OCI-LY7 (cell line): ENCODE data around the gene STAC. TPM values are rescaled to one million over a fixed set of nuclear protein-coding genes. Genes with fewer than 3 reads are reported as not detected.

Experiments
- BruUV-seq: library from RNA; stranded (reverse); fragments of 400-500 nt; replicated peaks from 2 replicates; lab custom pipeline; 2021; lab: Mats Ljungman, UMichigan
- CTCF ChIA-PET: fragments of 300-600 bp; sonication (Branson Sonifier 250); formaldehyde crosslinking; loops from one replicate; lab custom pipeline; 2022; ENCODE audit warnings: antibody characterized with exemption; ENCODE audit not compliant: unreplicated experiment; lab: Charles Lee
- POLR2A ChIA-PET: fragments of 300-600 bp; sonication (Branson Sonifier 250); formaldehyde crosslinking; loops from one replicate; lab custom pipeline; 2022; ENCODE audit warnings: antibody characterized with exemption; lab: Charles Lee
- DNase-seq: peaks from one replicate; pipeline ENCODE4 v3.0.0-alpha.2; 2015; ENCODE audit warnings: low spot score
- H2AFZ ChIP-seq: fragments of 200-600 bp; sonication (generic), shearing (Covaris generic); 2 replicates; pipeline ENCODE4 v1.6.1; 2014; ENCODE audit warnings: mild to moderate bottlenecking, antibody characterized with exemption, low read length, moderate library complexity
- H3K27ac ChIP-seq: fragments of 200-600 bp; sonication (generic); 2 replicates; pipeline ENCODE4 v1.5.1; 2014; ENCODE audit warnings: mixed run types, low read depth, mild to moderate bottlenecking, moderate library complexity, low read length, inconsistent platforms; ENCODE audit not compliant: poor library complexity, severe bottlenecking
- H3K36me3 ChIP-seq: fragments of 200-600 bp; sonication (generic); 2 replicates; pipeline ENCODE4 v1.6.1; 2014; ENCODE audit warnings: mild to moderate bottlenecking, antibody characterized with exemption, low read length, moderate library complexity, mixed read lengths; ENCODE audit not compliant: insufficient read depth
- H3K4me1 ChIP-seq: fragments of 200-600 bp; sonication (generic); 2 replicates; pipeline ENCODE4 v1.5.1; 2014; ENCODE audit warnings: mild to moderate bottlenecking, low read length; ENCODE audit not compliant: insufficient read depth, poor library complexity, severe bottlenecking
- H3K4me2 ChIP-seq: fragments of 200-600 bp; sonication (generic); 2 replicates; pipeline ENCODE4 v1.6.1; 2014; ENCODE audit warnings: mild to moderate bottlenecking, low read length
- H3K4me3 ChIP-seq: fragments of 200-600 bp; sonication (generic); 2 replicates; pipeline ENCODE4 v1.5.1; 2014; ENCODE audit warnings: mild to moderate bottlenecking, low read depth, low read length; ENCODE audit not compliant: poor library complexity, severe bottlenecking
- H3K79me2 ChIP-seq: fragments of 200-600 bp; sonication (generic); 2 replicates; pipeline ENCODE4 v1.6.1; 2016; ENCODE audit warnings: low read depth, mild to moderate bottlenecking, low read length, moderate library complexity, mixed read lengths; ENCODE audit not compliant: insufficient read depth
- H3K9me2 ChIP-seq: fragments of 200-600 bp; sonication (generic); 2 replicates; pipeline ENCODE4 v1.6.1; 2016; ENCODE audit warnings: mild to moderate bottlenecking, low read length, mixed read lengths; ENCODE audit not compliant: insufficient read depth
- H3K9me3 ChIP-seq: fragments of 200-600 bp; sonication (generic); 2 replicates; pipeline ENCODE4 v1.6.1; 2014; ENCODE audit warnings: mild to moderate bottlenecking, mixed run types, low read length, mixed read lengths
- H4K20me1 ChIP-seq: fragments of 200-600 bp; sonication (generic); 2 replicates; pipeline ENCODE4 v1.6.1; 2014; ENCODE audit warnings: mild to moderate bottlenecking, antibody characterized with exemption, low read length, moderate library complexity, mixed read lengths; ENCODE audit not compliant: insufficient read depth
- EZH2phosphoT487 ChIP-seq: fragments of 200-600 bp; sonication (generic); IDR thresholded peaks from 2 replicates; pipeline ENCODE4 v1.6.1; 2018; ENCODE audit warnings: low read depth, borderline replicate concordance, mild to moderate bottlenecking, mixed run types, antibody characterized with exemption, low read length, moderate library complexity, mixed read lengths
- intact Hi-C: fragments of 100-400 bp; cut with micrococcal nuclease; formaldehyde crosslinking; loops from one replicate; pipeline ENCODE4 v1.10.0; 2022; ENCODE audit not compliant: unreplicated experiment
- total RNA-seq, 2 experiments: library from RNA; depleted of rRNA in 1 of 2; stranded (reverse); fragments of >200 nt in 1 of 2; shearing (Covaris generic) in 1 of 2; gene quantifications; 2 replicates each; pipeline ENCODE4 v1.2.3, GENCODE V29; 2014 to 2022
- TF ChIP-seq, protein P1 (sequence below): fragments of 200-600 bp; sonication (generic); conservative IDR thresholded peaks from 2 replicates; pipeline ENCODE4 v1.5.1; 2014; ENCODE audit warnings: mild to moderate bottlenecking, antibody characterized with exemption, low read length, moderate library complexity, mixed read lengths

Gene STAC
- total RNA-seq, 2 experiments from 2014 or later = not detected

DNA sequence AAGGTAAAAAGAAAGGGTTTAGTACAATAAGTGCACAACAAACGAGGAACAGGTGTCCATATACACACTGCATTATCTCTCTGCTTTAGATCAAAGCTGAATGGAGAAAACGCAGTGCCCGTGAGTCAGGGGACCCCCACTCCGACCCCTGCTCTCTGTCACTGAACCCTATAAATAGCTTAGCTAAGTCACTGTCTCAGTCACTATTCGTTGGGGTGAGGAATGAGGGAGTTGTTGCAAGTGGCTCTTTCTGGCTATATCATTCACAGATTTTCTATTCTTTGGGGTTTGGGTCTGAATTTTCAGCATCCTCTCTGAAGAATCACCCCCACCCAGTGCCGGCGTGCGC lies 458 bp upstream of the STAC start:
- Histone ChIP-seq H3K4me2 (no peak overlapping the region), H3K4me3 (no peak overlapping the region), H4K20me1 (no peaks in the 10 kb centered on the region), H3K4me1 (no peaks in the 10 kb centered on the region), H2AFZ (no peak overlapping the region), H3K9me3 (no peaks in the 10 kb centered on the region), H3K9me2 (no peaks in the 10 kb centered on the region), H3K27ac (no peak overlapping the region), H3K79me2 (no peaks in the 10 kb centered on the region), H3K36me3 (no peaks in the 10 kb centered on the region)
- no peak for TF ChIP-seq EZH2phosphoT487
- TF ChIP-seq, protein P1, sequence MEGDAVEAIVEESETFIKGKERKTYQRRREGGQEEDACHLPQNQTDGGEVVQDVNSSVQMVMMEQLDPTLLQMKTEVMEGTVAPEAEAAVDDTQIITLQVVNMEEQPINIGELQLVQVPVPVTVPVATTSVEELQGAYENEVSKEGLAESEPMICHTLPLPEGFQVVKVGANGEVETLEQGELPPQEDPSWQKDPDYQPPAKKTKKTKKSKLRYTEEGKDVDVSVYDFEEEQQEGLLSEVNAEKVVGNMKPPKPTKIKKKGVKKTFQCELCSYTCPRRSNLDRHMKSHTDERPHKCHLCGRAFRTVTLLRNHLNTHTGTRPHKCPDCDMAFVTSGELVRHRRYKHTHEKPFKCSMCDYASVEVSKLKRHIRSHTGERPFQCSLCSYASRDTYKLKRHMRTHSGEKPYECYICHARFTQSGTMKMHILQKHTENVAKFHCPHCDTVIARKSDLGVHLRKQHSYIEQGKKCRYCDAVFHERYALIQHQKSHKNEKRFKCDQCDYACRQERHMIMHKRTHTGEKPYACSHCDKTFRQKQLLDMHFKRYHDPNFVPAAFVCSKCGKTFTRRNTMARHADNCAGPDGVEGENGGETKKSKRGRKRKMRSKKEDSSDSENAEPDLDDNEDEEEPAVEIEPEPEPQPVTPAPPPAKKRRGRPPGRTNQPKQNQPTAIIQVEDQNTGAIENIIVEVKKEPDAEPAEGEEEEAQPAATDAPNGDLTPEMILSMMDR = no peak
- ChIA-PET CTCF (no interaction called here), POLR2A (no interaction called here)
- no peak for DNase-seq
- no TSS peak for BruUV-seq
- intact Hi-C loops = no loop called here

DNA sequence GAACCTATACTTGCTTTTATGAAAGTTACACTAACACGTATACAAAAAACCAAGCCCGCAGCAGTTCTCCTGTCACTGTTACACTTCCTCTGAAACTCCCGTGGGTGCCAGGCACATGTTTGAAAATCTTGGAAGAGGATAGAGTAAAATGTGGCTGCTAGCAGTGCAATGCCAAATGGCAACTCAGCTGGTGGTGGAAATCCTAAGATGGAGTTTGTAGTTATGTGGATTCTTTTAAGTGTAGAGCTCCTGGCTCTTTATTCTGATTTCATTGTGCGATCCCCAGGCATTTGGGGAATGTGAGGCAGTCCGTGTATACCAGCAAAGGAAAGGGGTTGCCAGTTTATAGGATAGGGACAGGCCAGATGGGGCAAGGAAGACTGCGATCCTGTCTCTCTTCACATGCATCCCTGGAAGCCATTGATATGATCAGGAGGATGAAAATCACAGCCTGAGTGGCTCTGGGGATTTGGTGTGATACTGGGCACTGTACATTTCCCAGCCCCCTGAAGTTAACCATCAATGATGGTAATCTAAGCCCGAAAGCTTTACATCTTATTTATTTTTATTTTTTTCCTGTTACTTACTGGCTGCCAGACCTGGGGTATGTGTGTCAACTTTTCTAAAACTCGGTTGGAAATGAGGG lies 1.1 kb downstream of the STAC start:
- Histone ChIP-seq H3K79me2 (no peaks in the 10 kb centered on the region), H3K9me3 (no peaks in the 10 kb centered on the region), H3K27ac (no peak overlapping the region), H3K4me1 (no peaks in the 10 kb centered on the region), H3K36me3 (no peaks in the 10 kb centered on the region), H4K20me1 (no peaks in the 10 kb centered on the region), H3K9me2 (no peaks in the 10 kb centered on the region), H2AFZ (no peak overlapping the region), H3K4me3 (no peak overlapping the region), H3K4me2 (no peak overlapping the region)
- ChIA-PET CTCF (no interaction called here), POLR2A (interaction anchor here (0.7 kb wide), 1 partner anchor 102 kb away, joined by 3 read pairs; no protein-coding TSS in a partner anchor)
- no peak for DNase-seq
- TF ChIP-seq, protein P1 = no peak
- no peak for TF ChIP-seq EZH2phosphoT487
- no TSS peak for BruUV-seq
- intact Hi-C loops = no loop called here

DNA sequence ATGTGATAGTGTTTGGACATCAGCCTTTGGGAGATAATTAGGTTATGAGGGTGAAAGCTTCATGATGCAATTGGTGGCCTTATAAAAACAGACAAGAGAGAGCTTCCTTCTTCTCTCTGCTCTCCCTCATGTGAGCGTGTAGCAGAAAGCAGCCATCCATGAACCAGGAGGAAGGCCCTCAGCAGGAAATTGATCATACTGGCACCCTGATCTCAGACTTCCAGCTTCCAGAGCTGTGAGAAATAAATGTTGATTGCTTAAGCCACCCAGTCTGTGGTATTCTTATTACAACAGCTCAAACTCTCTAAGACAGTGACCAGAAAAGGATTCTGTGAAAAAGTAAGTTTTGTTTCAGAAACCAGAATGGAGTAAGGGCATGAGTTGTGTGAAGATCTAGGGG lies 13.3 kb downstream of the STAC start:
- ChIA-PET POLR2A (interaction anchor here (0.5 to 1.0 kb wide), 2 partner anchors 11 to 140 kb away, joined by 4 read pairs; no protein-coding TSS in a partner anchor), CTCF (no interaction called here)
- BruUV-seq = no TSS peak
- intact Hi-C loops = no loop called here
- H3K4me3 ChIP-seq = no peak overlapping the region
- no peak overlapping the region for H3K4me2 ChIP-seq
- H3K9me3 ChIP-seq = no peaks in the 10 kb centered on the region
- TF ChIP-seq, protein P1 = no peak
- TF ChIP-seq EZH2phosphoT487 = no peak
- H3K4me1 ChIP-seq = no peaks in the 10 kb centered on the region
- no peak for DNase-seq
- no peaks in the 10 kb centered on the region for H3K9me2 ChIP-seq
- no peaks in the 10 kb centered on the region for H4K20me1 ChIP-seq
- no peaks in the 10 kb centered on the region for H3K79me2 ChIP-seq
- H3K27ac ChIP-seq = no peak overlapping the region
- no peaks in the 10 kb centered on the region for H3K36me3 ChIP-seq
- H2AFZ ChIP-seq = no peak overlapping the region
